T-helper 1 cell treated with Interleukin-12 subunit alpha and Interleukin-12 subunit beta and Interleukin-4 antibody, amounts not matched to agents 30 ng/mL and 1 ng/mL, for 36 hours (primary cell): ENCODE results near the gene SYT9. TPM values are rescaled to one million over a fixed set of nuclear protein-coding genes. Genes with fewer than 3 reads are reported as not detected.

ENCODE experiments used
- intact Hi-C: fragments of 100-400 bp; cut with micrococcal nuclease; formaldehyde crosslinking; loops from one replicate; pipeline ENCODE4 v1.15.1; 2024
- total RNA-seq: library from RNA; stranded (reverse); gene quantifications from 2 replicates; pipeline ENCODE4 v1.2.3, GENCODE V29; 2022

SYT9 gene
- total RNA-seq, 1 donor from 2014 or later = not detected

- intact Hi-C loops = no loop called here
Observed at GRCh38 chr11:7500251-7500650, 248.5 kb downstream of the SYT9 start.

GRCh38 chr11:7501251-7501650 is 249.5 kb downstream of the SYT9 start:
- intact Hi-C loops = no loop called here

- intact Hi-C loops = no loop called here
Observed at GRCh38 chr11:7501894-7502293, 250.2 kb downstream of the SYT9 start.

- intact Hi-C loops = no loop called here
Observed at GRCh38 chr11:7506243-7506642, 254.5 kb downstream of the SYT9 start.

- intact Hi-C loops = no loop called here
Observed at GRCh38 chr11:7508087-7508486, 256.4 kb downstream of the SYT9 start.

- intact Hi-C loops = loop anchor here (5.0 to 10.0 kb wide), 4 partner anchors 763 to 1172 kb away; partner anchors contain the start of genes MRPL17, RPL27A, TRIM3 and TRIM66
Observed at GRCh38 chr11:7509966-7510365, 258.3 kb downstream of the SYT9 start.

- intact Hi-C loops = loop anchor here (5.0 to 10.0 kb wide), 4 partner anchors 764 to 1171 kb away; partner anchors contain the start of genes MRPL17, RPL27A, TRIM3 and TRIM66
Observed at GRCh38 chr11:7511401-7511800, 259.7 kb downstream of the SYT9 start.

GRCh38 chr11:7512525-7513233 is 261.0 kb downstream of the SYT9 start:
- intact Hi-C loops = loop anchor here (1.0 to 10.0 kb wide), 13 partner anchors 37 to 1170 kb away; partner anchors contain the start of genes EIF3F, MRPL17, RPL27A and TPP1

- intact Hi-C loops = loop anchor here (1.0 to 10.0 kb wide), 14 partner anchors 36 to 1279 kb away; partner anchors contain the start of genes EIF3F, FHIP1B, MRPL17 and RPL27A
Observed at GRCh38 chr11:7513234-7514098, 261.8 kb downstream of the SYT9 start, which contains the start of gene PPFIBP2. Gene PPFIBP2 (plus strand): TSS chr11:7513999. CDS start chr11:7549476, 35,477 bp downstream.

- intact Hi-C loops = loop anchor here (2.0 to 10.0 kb wide), 5 partner anchors 767 to 1279 kb away; partner anchors contain the start of genes FHIP1B, MRPL17, RPL27A and TRIM3
Observed at GRCh38 chr11:7514099-7514591, 262.4 kb downstream of the SYT9 start.

GRCh38 chr11:7515447-7515886 is 263.8 kb downstream of the SYT9 start:
- intact Hi-C loops = loop anchor here (2.0 to 10.0 kb wide), 3 partner anchors 831 to 1281 kb away; partner anchors contain the start of genes FHIP1B, MRPL17 and TRIM3

- intact Hi-C loops = loop anchor here (10.0 kb wide), 2 partner anchors 832 to 1042 kb away; partner anchors contain the start of genes MRPL17 and TRIM3
Observed at GRCh38 chr11:7516475-7516874, 264.8 kb downstream of the SYT9 start.

GRCh38 chr11:7517743-7518142 is 266.0 kb downstream of the SYT9 start:
- intact Hi-C loops = loop anchor here (10.0 kb wide), 2 partner anchors 833 to 1043 kb away; partner anchors contain the start of genes MRPL17 and TRIM3

Other genes starting within 250 kb of the SYT9 start
- not detected in 2 replicates for gene ZNF214, start 231.6 kb upstream of the SYT9 start, total RNA-seq
- gene NLRP14, start 231.4 kb upstream of the SYT9 start, total RNA-seq = 0.24 and 0.34 TPM in 2 replicates
- 0.10 TPM in 1 of 2 replicates, not detected in the other for gene RBMXL2, start 162.9 kb upstream of the SYT9 start, total RNA-seq
- gene OLFML1, start 233.6 kb downstream of the SYT9 start, total RNA-seq = not detected in 2 replicates